ENCODE data around the gene PCAT7.

GRCh38 chr9:94600258-94600657 lies 45.4 kb downstream of the PCAT7 start:
- no peak for TF ChIP-seq GATA2 (IDR thresholded peaks at IDR 0.05; ENCODE audit: low read depth, low read length)
- TF ChIP-seq GATA3 (IDR thresholded peaks at IDR 0.05; ENCODE audit: low read depth, low read length) = no peak

Data from SH-SY5Y (cell line).